C4-2B (cell line): ENCODE data around the gene SEC14L3.

Experiments used
- H3K27ac ChIP-seq: fragments of 450-650 bp; 2 replicates; pipeline ENCODE4 v1.5.1; 2017
- CTCF ChIP-seq: fragments of 450-650 bp; conservative IDR thresholded peaks from 2 replicates; pipeline ENCODE4 v1.5.1; 2017; ENCODE audit warnings: mild to moderate bottlenecking
- ZFX ChIP-seq: fragments of 450-650 bp; IDR thresholded peaks from 2 replicates; pipeline ENCODE4 v1.6.1; 2017

SEC14L3 gene

GRCh38 chr22:30471616-30472318 is at the start of gene SEC14L3:
Gene SEC14L3 (minus strand): TSS chr22:30472017. CDS start chr22:30471958, 59 bp downstream.
- H3K27ac ChIP-seq = no peak within 1 kb of the TSS
- TF ChIP-seq CTCF = no peak
- TF ChIP-seq ZFX = no peak

- no peak overlapping the region for H3K27ac ChIP-seq
- TF ChIP-seq ZFX = no peak
- no peak for TF ChIP-seq CTCF
Measured at GRCh38 chr22:30519842-30520425, 48.1 kb upstream of the SEC14L3 start.

DNA sequence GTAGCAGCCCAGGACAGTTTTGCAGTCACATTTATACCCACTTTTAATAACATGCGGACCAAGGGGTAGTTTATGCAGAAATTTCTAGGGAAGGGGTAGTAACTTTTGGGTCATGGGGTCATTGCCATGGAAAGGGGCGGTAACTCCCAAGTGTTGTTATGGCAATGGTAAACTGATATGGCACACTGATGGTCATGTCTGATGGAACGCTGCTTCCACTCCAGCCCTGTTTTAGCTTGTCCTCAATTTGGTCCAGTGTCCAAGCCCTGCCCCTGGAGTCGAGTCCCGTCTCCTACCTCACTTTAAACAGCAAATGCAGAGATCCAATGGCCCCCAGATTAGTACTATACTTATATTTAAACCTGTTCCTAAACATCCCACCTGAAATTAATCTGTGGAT is 44.9 kb upstream of the SEC14L3 start:
- H3K27ac ChIP-seq = no peak overlapping the region
- TF ChIP-seq CTCF = no peak
- no peak for TF ChIP-seq ZFX

- TF ChIP-seq CTCF (no peak), ZFX (no peak)
- no peak overlapping the region for H3K27ac ChIP-seq
Measured at GRCh38 chr22:30516273-30516672, 44.5 kb upstream of the SEC14L3 start.

- H3K27ac ChIP-seq = no peak overlapping the region
- TF ChIP-seq CTCF (no peak), ZFX (no peak)
Measured at GRCh38 chr22:30514252-30514651, 42.4 kb upstream of the SEC14L3 start.

DNA sequence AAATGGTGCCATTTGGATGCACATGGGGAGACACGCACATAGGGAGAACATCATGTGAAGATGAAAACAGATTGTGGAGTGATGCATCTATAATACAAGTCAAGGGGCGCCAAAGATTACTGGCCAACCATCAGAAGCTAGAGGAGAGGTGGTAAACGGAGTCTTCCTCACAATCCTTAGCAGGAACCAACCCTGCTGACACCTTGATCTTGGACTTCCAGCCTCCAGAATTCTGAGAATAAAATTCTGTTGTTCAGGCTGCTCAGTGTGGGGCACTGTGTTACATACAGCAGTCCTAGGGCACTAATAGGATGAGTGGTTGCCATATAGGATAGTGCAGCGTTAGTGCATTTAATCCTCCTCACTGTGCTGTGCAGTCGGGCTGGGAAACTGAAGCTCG is 41.6 kb upstream of the SEC14L3 start:
- no peak for TF ChIP-seq ZFX
- TF ChIP-seq CTCF = no peak
- H3K27ac ChIP-seq = no peak overlapping the region

DNA sequence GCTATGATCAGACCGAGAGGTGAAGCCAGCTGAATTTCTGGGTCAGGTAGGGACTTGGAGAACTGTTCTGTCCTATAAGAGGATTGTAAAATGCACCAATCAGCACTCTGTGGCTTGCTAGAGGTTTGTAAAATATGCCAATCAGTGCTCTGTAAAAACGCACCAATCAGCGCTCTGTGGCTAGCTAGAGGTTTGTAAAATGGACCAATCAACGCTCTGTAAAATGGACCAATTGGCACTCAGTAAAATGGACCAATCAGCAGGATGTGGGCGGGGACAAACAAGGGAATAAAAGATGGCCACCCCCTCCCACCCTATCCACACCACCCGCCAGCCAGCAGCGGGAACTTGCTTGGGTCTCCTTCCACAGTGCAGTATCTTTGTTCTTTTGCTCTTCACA is 40.1 kb upstream of the SEC14L3 start:
- TF ChIP-seq CTCF (no peak), ZFX (no peak)
- H3K27ac ChIP-seq = no peak overlapping the region
